HepG2 (cell line): Measurements from ENCODE around the gene ZNF19. TPM values are rescaled to one million over a fixed set of nuclear protein-coding genes. Genes with fewer than 3 reads are reported as not detected.

Experiments used
- ATAC-seq: fragments of 200-7000 bp; cut with Tn5 transposase; 3 replicates; pipeline ENCODE4 v1.9.1; 2020; ENCODE audit warnings: mild to moderate bottlenecking, moderate library complexity
- BruUV-seq: library from RNA; stranded (reverse); fragments of 400-500 nt; replicated peaks from 2 replicates; lab custom pipeline; 2021; lab: Mats Ljungman, UMichigan
- CTCF ChIA-PET: fragments of 300-600 bp; formaldehyde crosslinking; extraction: SDS; loops from one replicate; lab custom pipeline; 2021; ENCODE audit warnings: low total read pairs, inconsistent platforms, low intra/inter-chr PET ratio; lab: Yijun Ruan, JAX
- POLR2A ChIA-PET: fragments of 350-600 bp; sonication (Branson Sonifier 250); formaldehyde crosslinking; loops from one replicate; lab custom pipeline; 2020; ENCODE audit warnings: antibody characterized with exemption, inconsistent platforms; lab: Yijun Ruan, JAX
- DNase-seq: peaks from one replicate; pipeline ENCODE4 v3.0.0-alpha.2; 2015; ENCODE audit warnings: low spot score
- FAIRE-seq: peaks from 3 replicates; lab custom pipeline; 2011; peaks lifted over from hg19 to GRCh38; lab: Jason Lieb, UNC
- H2AFZ ChIP-seq: one replicate; pipeline ENCODE4 v1.6.1; 2011; ENCODE audit warnings: low read length, inconsistent platforms
- H3K27ac ChIP-seq: fragments of 300-600 bp; 3 replicates; pipeline ENCODE4 v1.8.0; 2011; ENCODE audit warnings: mixed run types, mild to moderate bottlenecking, mixed read lengths, low read length, inconsistent platforms; ENCODE audit not compliant: insufficient read depth; ENCODE audit errors: extremely low read length
- H3K27me3 ChIP-seq, 2 experiments: fragments of 200-600 bp in 1 of 2; 2 replicates in 1 of 2; 3 replicates in 1 of 2; pipeline versions ENCODE4 v1.6.0 to v1.8.0; 2011; ENCODE audit warnings: low read length in 2 of 2, mild to moderate bottlenecking in 2 of 2, moderate library complexity in 2 of 2, inconsistent platforms in 1 of 2; ENCODE audit not compliant: insufficient read depth in 2 of 2, control insufficient read depth in 1 of 2
- H3K36me3 ChIP-seq, 2 experiments: fragments of 200-600 bp in 1 of 2; replicated peaks in 1 of 2; 2 replicates in 1 of 2; 3 replicates in 1 of 2; pipeline versions ENCODE4 v1.5.1 to v1.8.0; 2011; ENCODE audit warnings: low read length in 2 of 2, inconsistent platforms in 1 of 2; ENCODE audit not compliant: insufficient read depth in 2 of 2, control insufficient read depth in 1 of 2
- H3K4me1 ChIP-seq: 2 replicates; pipeline ENCODE4 v1.5.1; 2012; ENCODE audit warnings: low read length, inconsistent platforms; ENCODE audit not compliant: insufficient read depth
- H3K4me2 ChIP-seq: 2 replicates; pipeline ENCODE4 v1.6.0; 2011; ENCODE audit warnings: low read depth, low read length, inconsistent platforms
- H3K4me3 ChIP-seq, 3 experiments: fragments of 200-600 bp in 1 of 3; sonication (generic), shearing (Covaris generic) in 1 of 3; replicated peaks in 1 of 3; 2 replicates each; pipeline ENCODE4 v1.5.1; 2011 to 2016; ENCODE audit warnings: low read length in 3 of 3, inconsistent platforms in 2 of 3, low read depth in 2 of 3, mild to moderate bottlenecking in 2 of 3, control low read depth in 1 of 3, mixed read lengths in 1 of 3; ENCODE audit not compliant: insufficient read depth in 1 of 3
- H3K79me2 ChIP-seq: one replicate; pipeline ENCODE4 v1.6.1; 2011; ENCODE audit warnings: low read length, inconsistent platforms; ENCODE audit not compliant: insufficient read depth
- H3K9ac ChIP-seq: 2 replicates; pipeline ENCODE4 v1.6.0; 2011; ENCODE audit warnings: mild to moderate bottlenecking, low read depth, low read length, inconsistent platforms; ENCODE audit not compliant: insufficient read depth
- H3K9me3 ChIP-seq: 2 replicates; pipeline ENCODE4 v1.5.1; 2012; ENCODE audit warnings: mild to moderate bottlenecking, low read length
- H4K20me1 ChIP-seq: 2 replicates; pipeline ENCODE4 v1.6.0; 2011; ENCODE audit warnings: inconsistent platforms, mild to moderate bottlenecking, low read length, moderate library complexity; ENCODE audit not compliant: insufficient read depth
- CEBPB ChIP-seq: IDR thresholded peaks from 2 replicates; pipeline ENCODE4 v1.6.1; 2011; ENCODE audit warnings: low read depth, low read length, improper control_type of control experiment, borderline replicate concordance
- KDM1A ChIP-seq: IDR thresholded peaks from 2 replicates; pipeline ENCODE4 v1.6.1; 2016; ENCODE audit warnings: missing compliant biosample characterization
- MLXIP ChIP-seq: sonication (generic); formaldehyde crosslinking; IDR thresholded peaks from 2 replicates; pipeline ENCODE4 v1.9.0; 2021; ENCODE audit warnings: missing genetic modification reagents, borderline replicate concordance
- SRSF4 ChIP-seq: fragments of 200-400 bp; formaldehyde crosslinking; IDR thresholded peaks from one replicate; pipeline ENCODE4 v1.6.1; 2018; ENCODE audit warnings: mild to moderate bottlenecking, low read depth, low read length, moderate library complexity; ENCODE audit not compliant: poor library complexity, severe bottlenecking
- THAP8 ChIP-seq: sonication (generic); formaldehyde crosslinking; IDR thresholded peaks from 2 replicates; pipeline ENCODE4 v1.5.1; 2020; ENCODE audit warnings: missing genetic modification reagents, mild to moderate bottlenecking, borderline replicate concordance
- ZBTB7A ChIP-seq: sonication (generic); formaldehyde crosslinking; IDR thresholded peaks from 2 replicates; pipeline ENCODE4 v1.8.0; 2022; ENCODE audit warnings: mild to moderate bottlenecking, missing genetic modification reagents
- ZKSCAN1 ChIP-seq: fragments of 150-350 bp; IDR thresholded peaks from 2 replicates; pipeline ENCODE4 v1.6.1; 2014; ENCODE audit warnings: low read length
- ZNF530 ChIP-seq: sonication (generic); formaldehyde crosslinking; IDR thresholded peaks from 2 replicates; pipeline ENCODE4 v1.5.0; 2020; ENCODE audit warnings: low read depth, mild to moderate bottlenecking, missing genetic modification reagents
- ZNF552 ChIP-seq: sonication (generic); formaldehyde crosslinking; IDR thresholded peaks from 2 replicates; pipeline ENCODE4 v1.9.0; 2022; ENCODE audit warnings: missing genetic modification reagents, mild to moderate bottlenecking, borderline replicate concordance
- ZNF569 ChIP-seq: sonication (generic); formaldehyde crosslinking; IDR thresholded peaks from 2 replicates; pipeline ENCODE4 v1.5.0; 2020; ENCODE audit warnings: mild to moderate bottlenecking, missing genetic modification reagents, moderate library complexity, borderline replicate concordance
- WGBS: methylation state at CpG from one replicate; pipeline ENCODE4 v1.1.6; 2017; ENCODE audit warnings: low lambda C conversion rate; 5-methylcytosine and 5-hydroxymethylcytosine counted together
- in situ Hi-C: cut with HindIII; loops from 2 replicates; pipeline ENCODE4 v1.10.0; 2017; ENCODE audit warnings: low pct_unique_long_range_greater_than_20kb; ENCODE audit not compliant: extremely low pct_ligation_motif_present
- intact Hi-C: fragments of 100-400 bp; cut with micrococcal nuclease; formaldehyde crosslinking; loops from one replicate; pipeline ENCODE4 v1.10.0; 2022; ENCODE audit not compliant: unreplicated experiment
- polyA plus RNA-seq, 8 experiments: library from polyadenylated mRNA; depleted of rRNA in 3 of 8; stranded (reverse) in 7 of 8; unstranded in 1 of 8; fragments of >200 nt; fragmentation: Illumina TruSeq in 4 of 8; extraction: Trizol in 4 of 8; gene quantifications; 2 replicates each; pipeline versions ENCODE4 v1.2.1 to v1.2.3, GENCODE V29; 2011 to 2016; ENCODE audit warnings: low read depth in 4 of 8, missing spikeins in 1 of 8, mixed read lengths in 1 of 8; ENCODE audit not compliant: insufficient read depth in 1 of 8
- total RNA-seq, 5 experiments: library from RNA; depleted of rRNA; stranded (reverse); fragments of >200 nt; fragmentation: Illumina TruSeq; extraction: Trizol; gene quantifications; 2 replicates each; pipeline ENCODE4 v1.2.3, GENCODE V29; 2016; ENCODE audit warnings: low read depth in 1 of 5

Gene ZNF19
- total and polyA plus RNA-seq, 2 of the 13 experiments (the other 11 are each of a cell fraction or from before 2014, with no cell fraction given), result 3.2 to 5.8 TPM

- Histone ChIP-seq H3K9me3 (no peaks in the 10 kb centered on the region), H4K20me1 (no peaks in the 10 kb centered on the region), H3K9ac (no peak overlapping the region), H3K27me3 (peaks cover 11 to 44% of the 10 kb centered on the region in 2 experiments), H3K4me1 (peaks cover 30% of the 10 kb centered on the region), H3K4me3 (no peak overlapping the region), H2AFZ (no peak overlapping the region), H3K36me3 (no peaks in the 10 kb centered on the region), H3K27ac (no peak overlapping the region), H3K4me2 (no peak overlapping the region)
- in situ Hi-C loops, result no loop called here
- POLR2A ChIA-PET, result no interaction called here
- DNase-seq (no peak), FAIRE-seq (no peak), ATAC-seq (no peak)
- BruUV-seq, result no TSS peak
- no peak for TF ChIP-seq ZNF552 (CRISPR knock-in tag)
- TF ChIP-seq, all 625 proteins: peak for 0
- intact Hi-C loops, result loop anchor here (10.0 kb wide), 1 partner anchor 186 kb away; no protein-coding TSS in a partner anchor
- CTCF ChIA-PET, result no interaction called here
- H3K79me2 ChIP-seq, result no peaks in the 10 kb centered on the region
Measured at GRCh38 chr16:71428385-71428784, 60.7 kb downstream of the ZNF19 start.

GRCh38 chr16:71426880-71427615 is 62.1 kb downstream of the ZNF19 start:
- ATAC-seq, result no peak
- TF ChIP-seq KDM1A (CRISPR knock-in tag) (0 out of 2 replicates have a peak, but pooled peaks have one; percentile 20), ZBTB7A (0 out of 2 replicates have a peak, but pooled peaks have one; percentile 5), ZKSCAN1 (peak; percentile 70; the same call in 1 of the 2 replicates), THAP8 (0 out of 2 replicates have a peak, but pooled peaks have one; percentile 18), ZNF530 (CRISPR knock-in tag) (no peak), ZNF569 (CRISPR knock-in tag) (no peak), SRSF4 (no peak), CEBPB (0 out of 2 replicates have a peak, but pooled peaks have one; percentile 13), MLXIP (CRISPR knock-in tag) (0 out of 2 replicates have a peak, but pooled peaks have one; percentile 26)

More at GRCh38 chr16:71426880-71427615, 62.1 kb downstream of the ZNF19 start:
- peak overlapping the region; percentile 83 for H3K4me2 ChIP-seq
- no peaks in the 10 kb centered on the region for H3K79me2 ChIP-seq
- intact Hi-C loops (loop anchor here (2.0 to 10.0 kb wide), 2 partner anchors 14 to 188 kb away; no protein-coding TSS in a partner anchor), in situ Hi-C loops (no loop called here)
- H4K20me1 ChIP-seq, result no peaks in the 10 kb centered on the region
- WGBS, result 9% methylated on average over 12 of the region's 12 CpGs
- CTCF ChIA-PET, result interaction anchor here (1.5 to 1.8 kb wide), 2 partner anchors 14 kb away, joined by 4 to 7 read pairs; no protein-coding TSS in a partner anchor
- H3K4me3 ChIP-seq, result peak overlapping the region in 1 of 3 experiments; percentile 33; a peak in 1 of 6 replicates
- H3K27me3 ChIP-seq, result peaks cover 7 to 38% of the 10 kb centered on the region in 2 experiments
- H3K27ac ChIP-seq, result peak overlapping the region; percentile 34
- H3K9ac ChIP-seq, result no peak overlapping the region
- H2AFZ ChIP-seq, result no peak overlapping the region
- no peaks in the 10 kb centered on the region for H3K9me3 ChIP-seq
- no peaks in the 10 kb centered on the region for H3K36me3 ChIP-seq
- FAIRE-seq (no peak), DNase-seq (no peak)
- POLR2A ChIA-PET, result interaction anchor here (0.8 to 2.1 kb wide), 6 partner anchors 14 to 145 kb away, joined by 3 to 13 read pairs (median 4); partner anchors contain the start of gene ZNF23
- TSS peak; percentile 100 for BruUV-seq
- H3K4me1 ChIP-seq, result peaks cover 30% of the 10 kb centered on the region
